NB4 (cell line): ENCODE data around the gene NDUFA13.

Source experiments
- CTCF ChIP-seq: IDR thresholded peaks from one replicate; pipeline ENCODE4 v1.5.1; 2012; ENCODE audit warnings: low read depth, low read length
- POLR2A ChIP-seq: IDR thresholded peaks from 2 replicates; pipeline ENCODE4 v1.6.1; 2011; ENCODE audit warnings: mild to moderate bottlenecking; ENCODE audit not compliant: insufficient read length; ENCODE audit errors: extremely low read depth

GRCh38 chr19:19544954-19545591 lies 29.0 kb downstream of the NDUFA13 start:
- TF ChIP-seq CTCF (no peak), POLR2A (no peak)
